Bronchial epithelial cell (primary cell): ENCODE data around the gene TMEM178A. TPM values are rescaled to one million over a fixed set of nuclear protein-coding genes. Genes with fewer than 3 reads are reported as not detected.
A peak's percentile ranks its signal among the peaks of the same experiment; 100 is the strongest.

Experiments
- DNase-seq: peaks from one replicate; pipeline ENCODE4 v3.0.0-alpha.2; 2010; ENCODE audit warnings: low read depth
- FAIRE-seq: peaks from 2 replicates; lab custom pipeline; 2011; peaks lifted over from hg19 to GRCh38; lab: Jason Lieb, UNC
- H3K27me3 ChIP-seq: 2 replicates; pipeline ENCODE4 v1.5.1; 2011; ENCODE audit warnings: low read length; ENCODE audit not compliant: control insufficient read depth, insufficient read depth
- H3K36me3 ChIP-seq: 2 replicates; pipeline ENCODE4 v1.5.1; 2011; ENCODE audit warnings: low read length; ENCODE audit not compliant: control insufficient read depth, insufficient read depth
- H3K4me3 ChIP-seq: 2 replicates; pipeline ENCODE4 v1.5.1; 2011; ENCODE audit warnings: mild to moderate bottlenecking, low read depth, low read length, control low read depth
- CTCF ChIP-seq: IDR thresholded peaks from 2 replicates; pipeline ENCODE4 v1.5.1; 2011; ENCODE audit warnings: mild to moderate bottlenecking, moderate library complexity, low read length, control low read depth, inconsistent platforms; ENCODE audit not compliant: insufficient read depth, severe bottlenecking
- total RNA-seq: library from RNA; depleted of rRNA; stranded (reverse); fragments of >200 nt; gene quantifications from 2 replicates; pipeline ENCODE4 v1.2.1, GENCODE V29; 2014

The TMEM178A gene
- total RNA-seq, 1 donor from 2014 or later, result 0.26 TPM

GRCh38 chr2:39664888-39665591 lies 677 bp upstream of the TMEM178A start:
- no peak for DNase-seq
- no peak for TF ChIP-seq CTCF
- no peak for FAIRE-seq
- no peak overlapping the region for H3K4me3 ChIP-seq
- no peaks in the 10 kb centered on the region for H3K36me3 ChIP-seq
- H3K27me3 ChIP-seq, result peaks cover 22% of the 10 kb centered on the region

- Histone ChIP-seq H3K27me3 (peaks cover 22% of the 10 kb centered on the region), H3K36me3 (no peaks in the 10 kb centered on the region), H3K4me3 (peak overlapping the region; percentile 12)
- DNase-seq, result no peak
- no peak for FAIRE-seq
- TF ChIP-seq CTCF, result no peak
Observed at GRCh38 chr2:39666491-39667101, 879 bp downstream of the TMEM178A start.

- H3K27me3 ChIP-seq, result peaks cover 25% of the 10 kb centered on the region
- FAIRE-seq, result peak; percentile 58
Observed at GRCh38 chr2:39667104-39667885, 1.6 kb downstream of the TMEM178A start.

GRCh38 chr2:39667886-39668276 lies 2.2 kb downstream of the TMEM178A start:
- TF ChIP-seq CTCF, result no peak
- Histone ChIP-seq H3K36me3 (no peaks in the 10 kb centered on the region), H3K27me3 (peaks cover 25% of the 10 kb centered on the region), H3K4me3 (no peak overlapping the region)
- FAIRE-seq (no peak), DNase-seq (no peak)

More at GRCh38 chr2:39667104-39667885, 1.6 kb downstream of the TMEM178A start:
- TF ChIP-seq CTCF, result no peak
- no peak for DNase-seq
- no peaks in the 10 kb centered on the region for H3K36me3 ChIP-seq
- H3K4me3 ChIP-seq, result no peak overlapping the region

GRCh38 chr2:39668576-39669080 lies 2.9 kb downstream of the TMEM178A start:
- Histone ChIP-seq H3K4me3 (no peak overlapping the region), H3K27me3 (peaks cover 25% of the 10 kb centered on the region), H3K36me3 (no peaks in the 10 kb centered on the region)
- FAIRE-seq (no peak), DNase-seq (no peak)
- no peak for TF ChIP-seq CTCF
